PC-9 (cell line): ENCODE measurements around the gene DLD.

Experiments used
- CTCF ChIP-seq: fragments of 200-600 bp; sonication (generic); conservative IDR thresholded peaks from 2 replicates; pipeline ENCODE4 v1.6.1; 2017; ENCODE audit warnings: mixed run types, antibody characterized with exemption, mild to moderate bottlenecking, moderate library complexity
- EZH2 ChIP-seq: fragments of 200-600 bp; sonication (generic); IDR thresholded peaks from 2 replicates; pipeline ENCODE4 v1.8.0; 2017; ENCODE audit warnings: antibody characterized with exemption, low read depth

- no peak for TF ChIP-seq CTCF
- TF ChIP-seq EZH2 = no peak
Measured at GRCh38 chr7:107931740-107932515, 40.9 kb downstream of the DLD start.
